Measurements from ENCODE around the gene EFCAB11. TPM values are rescaled to one million over a fixed set of nuclear protein-coding genes. Genes with fewer than 3 reads are reported as not detected.

EFCAB11 gene
- total RNA-seq, 1 donor from 2014 or later, result 2.7 TPM

DNA sequence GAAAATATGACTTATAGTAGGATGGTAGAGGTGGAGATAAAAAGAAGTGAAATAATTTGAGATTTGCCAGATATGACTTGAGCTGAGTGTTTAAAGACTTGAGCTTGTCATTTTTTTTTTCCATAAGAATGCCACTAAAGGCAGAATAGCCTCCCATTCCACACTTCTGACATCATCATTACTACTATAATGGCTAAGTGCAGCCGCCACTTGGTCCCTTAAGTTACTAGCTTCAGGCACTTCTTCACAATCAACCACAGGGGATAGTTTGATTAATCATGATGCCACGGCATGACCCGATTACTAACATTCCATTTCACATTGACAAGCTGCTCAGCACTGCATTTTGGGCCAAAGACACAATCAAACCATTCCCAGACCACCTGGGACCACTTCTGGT lies 127.9 kb downstream of the EFCAB11 start:
- DNase-seq (ENCODE audit: low read depth in 2 of 2), result no peak

- DNase-seq (ENCODE audit: low read depth in 2 of 2), result no peak
Observed at GRCh38 chr14:89823743-89824142, 130.8 kb downstream of the EFCAB11 start.

DNA sequence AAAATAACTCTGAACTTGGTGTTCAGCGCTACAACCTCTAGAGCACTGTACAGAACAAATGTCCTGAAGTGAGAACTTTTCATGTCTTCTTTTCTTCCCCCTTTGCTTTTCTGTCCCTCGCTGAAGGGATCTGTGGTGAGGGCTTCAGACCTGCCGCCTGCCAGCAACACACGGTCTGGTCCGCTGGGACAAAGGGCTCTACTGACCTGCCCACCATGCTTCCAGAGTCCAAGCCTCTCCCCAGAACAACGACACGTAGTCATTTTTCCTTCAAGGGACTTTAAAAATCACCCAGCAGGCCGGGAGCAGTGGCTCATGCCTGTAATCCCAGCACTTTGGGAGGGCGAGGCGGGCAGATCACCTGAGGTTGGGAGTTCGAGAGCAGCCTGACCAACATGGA lies 140.4 kb downstream of the EFCAB11 start:
- DNase-seq (ENCODE audit: low read depth in 2 of 2), result no peak

GRCh38 chr14:89813617-89814031 lies 140.9 kb downstream of the EFCAB11 start:
- DNase-seq (ENCODE audit: low read depth in 2 of 2), result no peak

- DNase-seq (ENCODE audit: low read depth in 2 of 2), result no peak
Observed at GRCh38 chr14:89811954-89812575, 142.5 kb downstream of the EFCAB11 start.

DNA sequence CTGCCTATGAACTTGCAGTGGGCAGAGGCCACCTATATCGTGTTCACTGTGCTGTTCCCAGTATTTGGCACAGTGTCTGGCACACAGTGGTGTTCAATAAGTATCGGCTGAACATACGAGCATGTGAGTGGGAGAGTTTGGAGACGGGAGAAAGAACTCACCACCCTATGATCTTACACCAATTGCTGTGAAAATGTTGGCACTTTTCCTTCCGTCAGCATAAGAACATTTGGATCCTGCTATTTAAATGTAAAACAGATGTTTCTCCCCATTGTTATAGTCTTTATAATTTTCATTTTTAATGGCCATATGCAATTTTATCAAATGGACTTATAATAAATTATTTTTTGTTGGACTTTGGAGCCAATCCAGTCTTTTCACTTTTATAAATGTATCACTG lies 144.4 kb downstream of the EFCAB11 start:
- DNase-seq (ENCODE audit: low read depth in 2 of 2), result no peak

- DNase-seq (ENCODE audit: low read depth in 2 of 2), result no peak
Observed at GRCh38 chr14:89807892-89808291, 146.6 kb downstream of the EFCAB11 start.

DNA sequence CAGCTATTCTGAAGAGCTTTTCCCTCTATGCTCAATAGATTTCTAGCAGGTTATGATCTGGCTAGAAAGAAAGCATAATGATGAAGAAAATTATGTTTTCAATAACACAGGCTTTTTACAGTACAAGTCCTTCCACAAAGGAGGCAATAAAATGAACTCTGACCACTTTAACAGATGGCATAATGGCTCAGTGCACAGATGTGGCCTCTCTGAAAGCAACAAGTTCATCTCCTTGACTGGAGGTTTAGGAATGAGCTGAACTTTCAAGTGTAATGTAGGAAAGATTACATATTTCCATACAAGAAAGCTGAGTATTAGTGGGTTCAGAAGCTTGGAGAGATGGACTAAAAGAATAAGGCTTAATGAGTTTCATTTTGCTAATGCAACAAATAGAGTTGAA lies 147.4 kb downstream of the EFCAB11 start:
- no peak for DNase-seq (ENCODE audit: low read depth in 2 of 2)

GRCh38 chr14:89806451-89806850 lies 148.1 kb downstream of the EFCAB11 start:
- peak in 1 of 2 donors; percentile 9 for DNase-seq (ENCODE audit: low read depth in 2 of 2)

DNA sequence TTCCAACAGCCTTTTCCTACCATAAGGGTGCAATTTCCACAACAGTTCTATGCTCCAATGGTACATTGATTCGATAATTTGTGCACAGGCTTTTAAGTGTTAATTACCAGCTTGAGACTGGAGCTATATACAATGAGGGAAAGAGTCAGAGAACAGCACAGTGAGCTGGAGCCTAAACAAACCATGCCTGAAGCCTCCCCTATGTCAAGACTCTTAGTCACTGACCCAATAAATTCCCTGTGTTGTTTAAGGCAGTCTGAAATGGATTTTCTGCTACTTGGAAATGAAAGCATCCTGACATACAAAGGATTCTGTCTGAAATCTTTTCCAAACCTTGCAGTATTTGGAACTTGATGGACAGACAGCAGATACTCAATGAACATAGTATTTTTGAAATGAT lies 149.0 kb downstream of the EFCAB11 start:
- no peak for DNase-seq (ENCODE audit: low read depth in 2 of 2)

- no peak for DNase-seq (ENCODE audit: low read depth in 2 of 2)
Observed at GRCh38 chr14:89803542-89803941, 151.0 kb downstream of the EFCAB11 start.

GRCh38 chr14:89801136-89801535 lies 153.4 kb downstream of the EFCAB11 start:
- no peak for DNase-seq (ENCODE audit: low read depth in 2 of 2)

GRCh38 chr14:89798212-89798773 lies 156.2 kb downstream of the EFCAB11 start:
- DNase-seq (ENCODE audit: low read depth in 2 of 2), result no peak

- no peak for DNase-seq (ENCODE audit: low read depth in 2 of 2)
Observed at GRCh38 chr14:89797148-89797547, 157.4 kb downstream of the EFCAB11 start.

DNA sequence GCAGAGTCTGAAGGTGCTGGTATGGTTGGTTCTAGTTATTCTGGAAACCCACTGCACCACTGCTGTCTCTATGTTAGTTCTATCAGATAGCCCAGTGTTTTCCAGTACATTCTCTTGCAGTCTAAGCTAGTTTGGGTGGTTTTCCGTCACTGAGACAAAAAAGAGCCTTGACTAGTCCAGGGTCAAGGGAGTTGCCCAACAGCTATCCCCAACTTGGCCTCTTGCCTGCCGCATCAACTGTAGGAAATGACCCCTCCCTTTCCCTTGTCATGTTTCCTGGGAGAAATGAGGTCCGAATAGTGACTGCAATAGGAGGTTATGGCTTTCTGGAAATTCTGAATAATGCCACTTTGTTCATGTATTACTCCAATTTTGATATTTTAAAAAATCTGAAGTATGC lies 160.4 kb downstream of the EFCAB11 start:
- no peak for DNase-seq (ENCODE audit: low read depth in 2 of 2)

DNA sequence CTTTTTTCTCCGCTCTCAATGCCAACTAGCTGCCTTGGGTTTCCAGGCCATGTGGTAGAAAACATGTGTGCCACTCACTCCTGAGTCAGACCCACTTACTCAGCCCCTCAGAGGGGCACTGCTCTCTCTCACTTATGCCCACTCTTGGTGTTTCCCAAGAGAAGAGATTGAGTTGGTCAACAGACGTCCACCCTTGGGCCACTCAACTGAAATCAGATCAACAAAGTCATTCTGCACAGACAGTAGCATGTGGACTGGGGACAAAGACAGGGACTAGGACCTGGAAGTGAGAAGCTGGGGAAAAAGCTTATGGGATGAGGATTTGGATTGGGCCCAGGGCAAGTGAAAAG lies 161.2 kb downstream of the EFCAB11 start:
- no peak for DNase-seq (ENCODE audit: low read depth in 2 of 2)

DNA sequence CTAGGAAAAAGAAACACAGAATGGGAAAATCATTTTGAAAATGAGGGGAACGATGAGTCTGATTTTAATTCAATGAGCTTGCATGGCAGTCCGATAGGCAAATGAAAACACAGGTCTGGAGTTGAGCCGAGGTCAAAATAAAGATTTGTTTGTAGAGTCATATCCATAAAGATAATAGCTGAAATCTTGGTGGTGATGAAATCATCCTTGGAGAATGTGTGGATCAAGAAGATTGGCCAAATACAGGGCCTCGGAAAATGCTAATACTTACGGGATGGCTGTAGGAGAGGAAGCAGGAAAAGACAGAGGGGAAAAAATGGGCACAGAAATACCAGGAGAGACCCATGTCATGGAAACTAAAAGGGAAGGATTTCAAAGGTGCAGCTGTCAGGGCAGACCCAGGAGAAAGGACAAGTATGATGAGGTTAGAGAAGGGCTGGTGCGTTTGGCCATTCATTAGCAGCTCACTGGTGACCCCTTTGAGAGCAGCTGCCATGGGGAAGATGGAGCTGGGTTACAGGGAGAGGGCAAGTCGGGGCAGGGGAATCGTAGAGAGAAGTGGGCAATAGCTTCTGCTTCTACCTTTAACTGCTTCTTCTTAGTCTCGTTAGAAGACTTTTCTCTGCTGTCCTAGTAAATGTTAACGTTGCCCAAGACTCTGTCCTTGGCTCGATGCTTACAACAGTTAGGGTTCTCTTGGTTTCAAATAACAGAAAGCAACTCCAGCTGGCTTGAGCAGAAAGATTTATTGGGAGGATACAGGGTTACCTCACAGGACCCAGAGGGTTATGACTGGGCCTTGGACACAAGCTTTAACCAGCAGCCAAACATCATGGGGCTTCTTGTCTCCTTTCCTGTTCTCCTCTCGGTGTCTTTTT lies 161.8 kb downstream of the EFCAB11 start:
- DNase-seq (ENCODE audit: low read depth in 2 of 2), result no peak

DNA sequence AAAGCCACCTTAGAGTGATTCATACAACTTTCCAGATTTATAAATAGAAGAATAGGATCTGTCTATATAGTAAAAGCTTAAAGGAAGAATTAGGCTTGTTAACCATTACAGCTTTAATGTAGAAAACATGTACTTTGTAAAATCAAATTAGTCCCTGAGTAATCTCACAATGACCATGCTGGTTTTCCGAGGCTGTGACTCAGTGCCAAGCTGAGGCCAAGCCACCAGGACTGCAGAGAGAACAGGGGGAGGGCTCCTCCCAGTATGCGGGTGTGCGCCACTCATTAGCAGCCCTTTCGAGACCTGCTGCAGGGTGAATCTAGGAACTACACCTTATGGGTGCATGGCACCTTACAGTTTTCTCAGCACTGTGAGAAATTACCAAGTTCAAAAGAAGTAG lies 167.0 kb downstream of the EFCAB11 start:
- DNase-seq (ENCODE audit: low read depth in 2 of 2), result no peak

DNA sequence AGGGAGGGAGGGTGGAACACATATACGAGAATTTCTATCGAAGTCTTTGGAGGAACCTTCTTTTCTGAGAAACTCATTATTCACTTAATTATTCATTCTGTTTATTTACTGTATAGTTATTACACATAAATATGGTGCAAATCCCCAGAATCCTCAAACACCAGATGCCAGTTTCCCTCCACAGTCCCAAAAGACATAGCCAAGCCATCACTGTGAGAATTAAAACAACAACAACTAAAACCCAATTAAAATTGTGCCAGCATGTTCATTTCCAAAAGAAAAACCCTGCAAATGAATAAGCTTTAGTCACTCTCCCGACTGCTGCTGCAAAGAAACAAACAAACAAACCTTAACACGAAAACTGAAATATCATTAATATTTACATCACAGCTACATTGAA lies 173.5 kb downstream of the EFCAB11 start:
- no peak for DNase-seq (ENCODE audit: low read depth in 2 of 2)

GRCh38 chr14:89779707-89780106 lies 174.8 kb downstream of the EFCAB11 start:
- DNase-seq (ENCODE audit: low read depth in 2 of 2), result no peak

DNA sequence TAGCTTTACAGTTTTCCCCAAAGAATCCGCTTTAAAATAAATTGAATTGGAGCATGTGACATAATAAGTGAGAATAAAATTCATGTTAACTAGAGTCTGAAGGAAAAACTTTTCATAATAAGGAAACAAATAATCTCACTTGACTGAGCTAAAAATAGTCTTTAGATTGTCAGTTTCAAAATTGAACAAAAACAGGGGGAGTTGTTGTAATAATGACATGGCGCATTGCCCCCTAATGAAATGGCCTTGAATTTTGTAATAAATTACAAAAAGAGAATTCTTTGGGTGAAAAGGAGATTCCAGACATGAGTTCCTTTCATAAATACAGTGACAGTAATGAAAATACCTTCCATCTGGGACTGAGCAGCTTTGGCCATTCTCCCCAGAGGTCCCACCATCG lies 178.6 kb downstream of the EFCAB11 start:
- no peak for DNase-seq (ENCODE audit: low read depth in 2 of 2)

- DNase-seq (ENCODE audit: low read depth in 2 of 2), result peak in 1 of 2 donors; percentile 64
Observed at GRCh38 chr14:89775151-89775550, 179.4 kb downstream of the EFCAB11 start.

Measured in dermis microvascular lymphatic vessel endothelial cell (primary cell).